HEK293 (cell line): ENCODE results near the gene ACTR3.

Source experiments
- KLF16 ChIP-seq: fragments of 450-650 bp; formaldehyde crosslinking; IDR thresholded peaks from 2 replicates; pipeline ENCODE4 v1.5.1; 2017; ENCODE audit warnings: missing biosample characterization, missing genetic modification characterization
- MEIS1 ChIP-seq: sonication (generic); formaldehyde crosslinking; IDR thresholded peaks from 2 replicates; pipeline ENCODE4 v1.8.1; 2022; ENCODE audit warnings: missing genetic modification reagents, mild to moderate bottlenecking, borderline replicate concordance
- SETDB1 ChIP-seq: IDR thresholded peaks from one replicate; pipeline ENCODE4 v1.6.1; 2017; ENCODE audit warnings: mild to moderate bottlenecking, low read length, moderate library complexity, mixed read lengths; ENCODE audit not compliant: insufficient read length
- ZNF174 ChIP-seq: fragments of 450-650 bp; formaldehyde crosslinking; IDR thresholded peaks from 2 replicates; pipeline ENCODE4 v1.5.0; 2017; ENCODE audit warnings: missing biosample characterization, mild to moderate bottlenecking, missing genetic modification characterization
- ZNF214 ChIP-seq: fragments of 450-650 bp; formaldehyde crosslinking; IDR thresholded peaks from 2 replicates; pipeline ENCODE4 v1.5.1; 2017; ENCODE audit warnings: missing biosample characterization, mild to moderate bottlenecking, missing genetic modification characterization, borderline replicate concordance
- ZNF362 ChIP-seq: fragments of 450-650 bp; formaldehyde crosslinking; IDR thresholded peaks from 2 replicates; pipeline ENCODE4 v1.5.1; 2016; ENCODE audit warnings: missing biosample characterization, missing genetic modification characterization
- TF ChIP-seq, protein P1 (sequence below): fragments of 450-650 bp; formaldehyde crosslinking; IDR thresholded peaks from 2 replicates; pipeline ENCODE4 v1.5.1; 2016; ENCODE audit warnings: missing biosample characterization, missing genetic modification characterization

DNA sequence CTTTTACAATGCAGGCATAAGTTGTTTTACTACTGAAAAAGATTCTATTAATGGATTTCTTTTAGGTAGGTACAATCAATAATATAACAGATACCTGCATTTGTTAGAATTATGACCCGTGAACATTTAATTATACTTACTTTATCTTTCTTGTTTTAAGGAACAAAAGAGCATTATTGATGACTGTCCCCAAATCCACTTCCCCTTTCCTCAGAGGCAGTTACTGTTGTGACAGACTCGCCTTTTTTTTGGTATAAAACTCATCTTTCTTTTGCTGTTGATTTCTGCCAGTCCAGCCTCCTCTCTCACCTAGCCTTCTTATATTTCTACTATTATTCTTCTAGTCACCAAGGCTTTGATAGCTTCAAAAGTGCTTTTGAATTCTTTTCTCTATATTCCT, 12.1 kb downstream of the ACTR3 start:
- TF ChIP-seq, protein P1, sequence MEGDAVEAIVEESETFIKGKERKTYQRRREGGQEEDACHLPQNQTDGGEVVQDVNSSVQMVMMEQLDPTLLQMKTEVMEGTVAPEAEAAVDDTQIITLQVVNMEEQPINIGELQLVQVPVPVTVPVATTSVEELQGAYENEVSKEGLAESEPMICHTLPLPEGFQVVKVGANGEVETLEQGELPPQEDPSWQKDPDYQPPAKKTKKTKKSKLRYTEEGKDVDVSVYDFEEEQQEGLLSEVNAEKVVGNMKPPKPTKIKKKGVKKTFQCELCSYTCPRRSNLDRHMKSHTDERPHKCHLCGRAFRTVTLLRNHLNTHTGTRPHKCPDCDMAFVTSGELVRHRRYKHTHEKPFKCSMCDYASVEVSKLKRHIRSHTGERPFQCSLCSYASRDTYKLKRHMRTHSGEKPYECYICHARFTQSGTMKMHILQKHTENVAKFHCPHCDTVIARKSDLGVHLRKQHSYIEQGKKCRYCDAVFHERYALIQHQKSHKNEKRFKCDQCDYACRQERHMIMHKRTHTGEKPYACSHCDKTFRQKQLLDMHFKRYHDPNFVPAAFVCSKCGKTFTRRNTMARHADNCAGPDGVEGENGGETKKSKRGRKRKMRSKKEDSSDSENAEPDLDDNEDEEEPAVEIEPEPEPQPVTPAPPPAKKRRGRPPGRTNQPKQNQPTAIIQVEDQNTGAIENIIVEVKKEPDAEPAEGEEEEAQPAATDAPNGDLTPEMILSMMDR (tag by site-specific recombination): no peak
- TF ChIP-seq SETDB1 (no peak), ZNF174 (tag by site-specific recombination) (no peak), MEIS1 (CRISPR knock-in tag) (no peak), ZNF214 (no peak), ZNF362 (tag by site-specific recombination) (no peak), KLF16 (tag by site-specific recombination) (no peak)
